GM12873 (cell line): ENCODE measurements around the gene CDH23.

ENCODE experiments used
- CTCF ChIP-seq: IDR thresholded peaks from 2 replicates; pipeline ENCODE4 v1.5.1; 2012; ENCODE audit warnings: low read depth, mild to moderate bottlenecking, moderate library complexity, low read length, control low read depth; ENCODE audit not compliant: insufficient read depth; ENCODE audit errors: missing control alignments

CDH23 gene

DNA sequence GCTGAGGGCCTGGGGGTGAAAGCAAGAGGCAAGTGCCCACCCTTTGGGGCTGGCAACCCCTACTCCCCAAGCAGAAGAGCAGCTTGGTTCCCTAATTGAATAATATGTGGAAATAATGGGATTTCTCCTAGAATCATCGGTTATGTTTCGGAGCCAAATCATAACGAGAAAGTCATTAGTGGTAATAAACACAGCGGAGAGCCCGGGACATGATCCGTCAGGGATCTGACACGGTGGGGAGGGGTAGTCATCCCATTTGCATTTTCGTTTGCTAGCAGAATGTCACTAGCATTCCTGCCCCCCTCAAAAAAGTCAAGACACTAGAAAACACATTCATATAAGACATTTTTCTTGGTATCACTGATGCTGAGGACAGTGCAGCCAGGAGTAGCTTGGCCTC is 140.4 kb downstream of the CDH23 start:
- TF ChIP-seq CTCF = no peak

DNA sequence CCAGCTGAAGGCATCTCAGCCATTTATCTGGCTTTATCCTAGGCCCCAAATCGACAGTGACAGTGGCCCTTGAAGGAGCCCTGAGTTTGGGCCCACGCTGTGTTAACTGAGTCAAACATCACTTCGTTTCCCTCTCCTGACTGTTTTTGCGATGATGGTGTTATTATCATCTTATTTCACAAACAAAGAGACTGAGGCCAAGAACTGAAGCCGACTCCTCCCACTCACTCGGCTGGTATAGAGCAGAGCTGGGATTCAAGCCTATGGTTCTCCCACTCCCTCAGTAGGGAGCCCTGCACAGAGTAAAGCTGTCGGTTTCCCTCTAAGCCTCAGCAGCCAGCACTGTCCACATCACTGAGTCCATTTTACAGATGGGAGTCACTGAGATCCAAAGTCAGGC is 141.0 kb downstream of the CDH23 start:
- TF ChIP-seq CTCF = no peak

- TF ChIP-seq CTCF = no peak
Observed at GRCh38 chr10:71538608-71539260, 142.0 kb downstream of the CDH23 start.

GRCh38 chr10:71539442-71540118 is 142.9 kb downstream of the CDH23 start:
- no peak for TF ChIP-seq CTCF

GRCh38 chr10:71542478-71542877 is 145.8 kb downstream of the CDH23 start:
- TF ChIP-seq CTCF = no peak

DNA sequence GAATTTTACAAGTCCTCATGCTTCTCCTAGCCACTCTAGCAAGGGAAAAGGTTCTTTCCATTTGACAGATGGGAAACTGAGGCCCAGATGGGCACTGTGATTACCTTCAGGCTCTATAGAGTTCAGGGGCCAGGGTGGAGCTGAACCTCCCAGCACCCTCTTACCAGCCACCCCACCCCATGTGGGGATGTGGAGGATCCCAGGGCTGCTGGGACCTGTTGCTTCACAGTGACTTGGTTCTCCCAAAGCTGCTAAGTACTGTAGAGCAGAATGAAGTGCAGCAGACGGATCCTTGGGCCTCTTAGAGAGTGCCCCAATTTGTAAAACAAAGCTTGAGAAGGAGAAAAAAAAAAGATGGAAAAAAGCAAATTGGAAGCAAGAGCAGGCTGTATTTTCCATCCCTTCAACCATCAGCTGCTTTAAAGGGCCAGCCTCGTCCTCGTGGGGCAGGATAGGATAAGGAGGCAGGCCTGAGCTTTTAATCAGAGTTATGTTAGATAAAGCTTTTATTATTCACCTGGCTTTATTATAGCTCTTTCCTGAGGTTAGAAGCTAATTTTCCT is 147.0 kb downstream of the CDH23 start:
- TF ChIP-seq CTCF = no peak

DNA sequence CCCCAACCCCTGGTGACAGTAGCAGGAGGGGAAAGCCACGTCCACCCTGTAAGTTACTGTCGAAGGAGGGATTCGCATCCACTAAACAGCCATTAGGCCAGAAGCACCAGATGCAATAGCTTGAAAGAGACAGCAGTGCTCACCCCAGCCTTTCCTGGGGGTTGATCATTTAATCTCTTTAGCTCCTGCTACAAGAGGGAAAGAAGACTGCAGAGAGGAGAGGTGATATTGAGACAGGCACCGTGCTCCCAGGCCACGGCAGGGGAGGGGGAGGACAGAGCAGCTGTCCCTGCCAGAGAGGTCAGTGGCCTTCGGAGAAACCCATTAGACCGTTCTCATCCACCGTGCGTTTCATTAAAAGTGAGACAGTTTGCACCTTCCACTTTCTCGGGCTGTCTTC is 148.3 kb downstream of the CDH23 start:
- TF ChIP-seq CTCF = no peak
